Activated CD8-positive, alpha-beta memory T cell treated with anti-CD3 and anti-CD28 coated beads, Interleukin-2, amount 50 U/mL, for 24 hours (primary cell): ENCODE measurements around the gene CROT.

Source experiments
- DNase-seq: peaks from one replicate; pipeline ENCODE4 v3.0.0-alpha.2; 2020; ENCODE audit errors: extremely low read depth

The CROT gene

GRCh38 chr7:87342231-87342630, 3.2 kb upstream of the CROT start:
- DNase-seq, result no peak

GRCh38 chr7:87344446-87344845, 1.0 kb upstream of the CROT start:
- no peak for DNase-seq

GRCh38 chr7:87345962-87346371, 503 bp downstream of the CROT start:
- no peak for DNase-seq

- DNase-seq, result no peak
These were observed 1.7 kb downstream of the CROT start for GRCh38 chr7:87347207-87347606.

GRCh38 chr7:87347664-87348063, 2.2 kb downstream of the CROT start:
- DNase-seq, result no peak

GRCh38 chr7:87354749-87355148, 9.3 kb downstream of the CROT start:
- DNase-seq, result no peak

GRCh38 chr7:87356448-87356847, 11.0 kb downstream of the CROT start:
- DNase-seq, result no peak

- DNase-seq, result no peak
These were observed 13.9 kb downstream of the CROT start for GRCh38 chr7:87359366-87359765.

- no peak for DNase-seq
These were observed 15.9 kb downstream of the CROT start for GRCh38 chr7:87361320-87361719.

- no peak for DNase-seq
These were observed 17.9 kb downstream of the CROT start for GRCh38 chr7:87363342-87363741.

GRCh38 chr7:87364246-87364645, 18.8 kb downstream of the CROT start:
- DNase-seq, result no peak

- DNase-seq, result no peak
These were observed 23.8 kb downstream of the CROT start for GRCh38 chr7:87369216-87369615.

GRCh38 chr7:87370660-87371180, 25.3 kb downstream of the CROT start:
- DNase-seq, result no peak

- no peak for DNase-seq
These were observed 30.4 kb downstream of the CROT start for GRCh38 chr7:87375662-87376435.

GRCh38 chr7:87380905-87381304, 35.4 kb downstream of the CROT start:
- no peak for DNase-seq

GRCh38 chr7:87391020-87391701, 45.7 kb downstream of the CROT start:
- DNase-seq, result no peak

- no peak for DNase-seq
These were observed 50.1 kb downstream of the CROT start for GRCh38 chr7:87395442-87396020.

GRCh38 chr7:87398446-87398845, 53.0 kb downstream of the CROT start:
- no peak for DNase-seq

GRCh38 chr7:87404674-87405073, 59.2 kb downstream of the CROT start:
- DNase-seq, result no peak

GRCh38 chr7:87411186-87411585, 65.7 kb downstream of the CROT start:
- no peak for DNase-seq

- DNase-seq, result no peak
These were observed 67.6 kb downstream of the CROT start for GRCh38 chr7:87413029-87413428.

GRCh38 chr7:87413951-87414793, 68.7 kb downstream of the CROT start:
- DNase-seq, result no peak
